PC-9 (cell line): ENCODE results near the gene WIPF1. TPM values are rescaled to one million over a fixed set of nuclear protein-coding genes. Genes with fewer than 3 reads are reported as not detected.
A peak's percentile ranks its signal among the peaks of the same experiment; 100 is the strongest.

Experiments
- BruUV-seq: library from RNA; stranded (reverse); fragments of 400-500 nt; replicated peaks from 2 replicates; lab custom pipeline; 2021; lab: Mats Ljungman, UMichigan
- CTCF ChIA-PET: fragments of 300-600 bp; sonication (Branson Sonifier 250); formaldehyde crosslinking; loops from one replicate; lab custom pipeline; 2022; ENCODE audit warnings: antibody characterized with exemption; lab: Charles Lee
- POLR2A ChIA-PET: fragments of 300-600 bp; sonication (Branson Sonifier 250); formaldehyde crosslinking; loops from one replicate; lab custom pipeline; 2022; ENCODE audit warnings: antibody characterized with exemption; ENCODE audit not compliant: unreplicated experiment; lab: Charles Lee
- DNase-seq, 2 experiments: peaks; one replicate each; pipeline versions ENCODE4 v3.0.0 to v3.0.0-alpha.2; 2015 to 2022; ENCODE audit warnings: mixed read lengths in 1 of 2
- H2AFZ ChIP-seq: fragments of 200-600 bp; sonication (generic); 2 replicates; pipeline ENCODE4 v1.8.1; 2017; ENCODE audit warnings: antibody characterized with exemption
- H3F3A ChIP-seq: fragments of 200-600 bp; sonication (generic); 2 replicates; pipeline ENCODE4 v1.8.1; 2017; ENCODE audit warnings: antibody characterized with exemption, mild to moderate bottlenecking, low read depth; ENCODE audit not compliant: insufficient read depth
- H3K27ac ChIP-seq: fragments of 200-600 bp; sonication (generic); 2 replicates; pipeline ENCODE4 v1.6.1; 2016; ENCODE audit warnings: mixed run types
- H3K27me3 ChIP-seq: fragments of 200-600 bp; sonication (generic); 2 replicates; pipeline ENCODE4 v1.6.1; 2016; ENCODE audit warnings: low read depth, mixed run types; ENCODE audit not compliant: insufficient read depth
- H3K36me3 ChIP-seq: fragments of 200-600 bp; sonication (generic); 2 replicates; pipeline ENCODE4 v1.6.1; 2016; ENCODE audit warnings: low read depth, mixed run types
- H3K4me1 ChIP-seq: fragments of 200-600 bp; sonication (generic); replicated peaks from 2 replicates; pipeline ENCODE4 v1.6.1; 2016; ENCODE audit warnings: mixed run types; ENCODE audit not compliant: insufficient read depth
- H3K4me2 ChIP-seq: fragments of 200-600 bp; sonication (generic); 2 replicates; pipeline ENCODE4 v1.6.1; 2017; ENCODE audit warnings: mixed run types
- H3K4me3 ChIP-seq: fragments of 200-600 bp; sonication (generic); 2 replicates; pipeline ENCODE4 v1.6.1; 2016; ENCODE audit warnings: mixed run types
- H3K79me2 ChIP-seq: fragments of 200-600 bp; sonication (generic); 2 replicates; pipeline ENCODE4 v1.6.1; 2017; ENCODE audit warnings: low read depth, mixed run types
- H3K9me2 ChIP-seq: fragments of 200-600 bp; sonication (generic); 2 replicates; pipeline ENCODE4 v1.8.1; 2017; ENCODE audit warnings: mild to moderate bottlenecking; ENCODE audit not compliant: insufficient read depth
- H3K9me3 ChIP-seq: fragments of 200-600 bp; sonication (generic); 2 replicates; pipeline ENCODE4 v1.8.1; 2016; ENCODE audit warnings: low read depth; ENCODE audit not compliant: insufficient read depth
- H4K20me1 ChIP-seq: fragments of 200-600 bp; sonication (generic); 2 replicates; pipeline ENCODE4 v1.8.1; 2017; ENCODE audit not compliant: insufficient read depth
- EZH2 ChIP-seq: fragments of 200-600 bp; sonication (generic); IDR thresholded peaks from 2 replicates; pipeline ENCODE4 v1.8.0; 2017; ENCODE audit warnings: antibody characterized with exemption, low read depth
- intact Hi-C: fragments of 100-400 bp; cut with micrococcal nuclease; formaldehyde crosslinking; loops from one replicate; pipeline ENCODE4 v1.10.0; 2022; ENCODE audit not compliant: unreplicated experiment
- total RNA-seq: library from RNA; stranded (reverse); gene quantifications from 2 replicates; pipeline ENCODE4 v1.2.3, GENCODE V29; 2021
- TF ChIP-seq, protein P1 (sequence below): fragments of 200-600 bp; sonication (generic); conservative IDR thresholded peaks from 2 replicates; pipeline ENCODE4 v1.6.1; 2017; ENCODE audit warnings: mixed run types, antibody characterized with exemption, mild to moderate bottlenecking, moderate library complexity

The WIPF1 gene
- total RNA-seq, 1 experiment from 2014 or later: 0.46 TPM

GRCh38 chr2:174511580-174512260, 85.9 kb downstream of the WIPF1 start:
- Histone ChIP-seq H3K9me3 (peaks cover 35% of the 10 kb centered on the region), H3K79me2 (no peaks in the 10 kb centered on the region), H2AFZ (no peak overlapping the region), H3K36me3 (no peaks in the 10 kb centered on the region), H3K27me3 (peaks cover 19% of the 10 kb centered on the region; the same call in 1 of the 2 replicates), H3K4me3 (peak overlapping the region; percentile 22; the same call in 1 of the 2 replicates), H3K9me2 (no peaks in the 10 kb centered on the region), H3F3A (no peaks in the 10 kb centered on the region), H3K4me1 (no peaks in the 10 kb centered on the region), H3K27ac (no peak overlapping the region), H3K4me2 (peak overlapping the region; percentile 42), H4K20me1 (no peaks in the 10 kb centered on the region)
- ChIA-PET CTCF (no interaction called here), POLR2A (interaction anchor here (0.6 to 0.7 kb wide), 2 partner anchors 28 to 97 kb away, joined by 3 to 8 read pairs; no protein-coding TSS in a partner anchor)
- no TSS peak for BruUV-seq
- intact Hi-C loops: no loop called here
- no peak for DNase-seq
- TF ChIP-seq, protein P1, sequence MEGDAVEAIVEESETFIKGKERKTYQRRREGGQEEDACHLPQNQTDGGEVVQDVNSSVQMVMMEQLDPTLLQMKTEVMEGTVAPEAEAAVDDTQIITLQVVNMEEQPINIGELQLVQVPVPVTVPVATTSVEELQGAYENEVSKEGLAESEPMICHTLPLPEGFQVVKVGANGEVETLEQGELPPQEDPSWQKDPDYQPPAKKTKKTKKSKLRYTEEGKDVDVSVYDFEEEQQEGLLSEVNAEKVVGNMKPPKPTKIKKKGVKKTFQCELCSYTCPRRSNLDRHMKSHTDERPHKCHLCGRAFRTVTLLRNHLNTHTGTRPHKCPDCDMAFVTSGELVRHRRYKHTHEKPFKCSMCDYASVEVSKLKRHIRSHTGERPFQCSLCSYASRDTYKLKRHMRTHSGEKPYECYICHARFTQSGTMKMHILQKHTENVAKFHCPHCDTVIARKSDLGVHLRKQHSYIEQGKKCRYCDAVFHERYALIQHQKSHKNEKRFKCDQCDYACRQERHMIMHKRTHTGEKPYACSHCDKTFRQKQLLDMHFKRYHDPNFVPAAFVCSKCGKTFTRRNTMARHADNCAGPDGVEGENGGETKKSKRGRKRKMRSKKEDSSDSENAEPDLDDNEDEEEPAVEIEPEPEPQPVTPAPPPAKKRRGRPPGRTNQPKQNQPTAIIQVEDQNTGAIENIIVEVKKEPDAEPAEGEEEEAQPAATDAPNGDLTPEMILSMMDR: no peak
- no peak for TF ChIP-seq EZH2

- BruUV-seq: no TSS peak
- no peak for TF ChIP-seq EZH2
- TF ChIP-seq, protein P1: no peak
- DNase-seq: no peak
- intact Hi-C loops: no loop called here
- Histone ChIP-seq H3K9me3 (peaks cover 35% of the 10 kb centered on the region), H3K9me2 (no peaks in the 10 kb centered on the region), H3K27me3 (0 out of 2 replicates have a peak, but pooled peaks cover 17% of the 10 kb centered on the region), H3F3A (no peaks in the 10 kb centered on the region), H3K36me3 (no peaks in the 10 kb centered on the region), H3K4me3 (no peak overlapping the region), H3K79me2 (no peaks in the 10 kb centered on the region), H3K4me2 (no peak overlapping the region), H3K4me1 (no peaks in the 10 kb centered on the region), H4K20me1 (no peaks in the 10 kb centered on the region), H3K27ac (no peak overlapping the region), H2AFZ (no peak overlapping the region)
- POLR2A ChIA-PET: interaction anchor here (0.6 kb wide), 1 partner anchor 104 kb away, joined by 5 read pairs; no protein-coding TSS in a partner anchor
- CTCF ChIA-PET: no interaction called here
These were observed 86.9 kb downstream of the WIPF1 start for GRCh38 chr2:174510583-174511189.

Other genes starting within 250 kb of the WIPF1 start
- 26.9 and 28.7 TPM in 2 replicates for gene SCRN3, start 202.1 kb downstream of the WIPF1 start, total RNA-seq
- gene GPR155, start 110.8 kb downstream of the WIPF1 start, total RNA-seq: 0.18 and 0.79 TPM in 2 replicates
- gene CHRNA1, start 166.7 kb upstream of the WIPF1 start, total RNA-seq: not detected in 2 replicates